ENCODE data around the gene SIPA1. TPM values are rescaled to one million over a fixed set of nuclear protein-coding genes. Genes with fewer than 3 reads are reported as not detected.

The SIPA1 gene
- total and polyA plus RNA-seq, 4 donors, result 10.6 to 43.6 (median 34.8) TPM

DNA sequence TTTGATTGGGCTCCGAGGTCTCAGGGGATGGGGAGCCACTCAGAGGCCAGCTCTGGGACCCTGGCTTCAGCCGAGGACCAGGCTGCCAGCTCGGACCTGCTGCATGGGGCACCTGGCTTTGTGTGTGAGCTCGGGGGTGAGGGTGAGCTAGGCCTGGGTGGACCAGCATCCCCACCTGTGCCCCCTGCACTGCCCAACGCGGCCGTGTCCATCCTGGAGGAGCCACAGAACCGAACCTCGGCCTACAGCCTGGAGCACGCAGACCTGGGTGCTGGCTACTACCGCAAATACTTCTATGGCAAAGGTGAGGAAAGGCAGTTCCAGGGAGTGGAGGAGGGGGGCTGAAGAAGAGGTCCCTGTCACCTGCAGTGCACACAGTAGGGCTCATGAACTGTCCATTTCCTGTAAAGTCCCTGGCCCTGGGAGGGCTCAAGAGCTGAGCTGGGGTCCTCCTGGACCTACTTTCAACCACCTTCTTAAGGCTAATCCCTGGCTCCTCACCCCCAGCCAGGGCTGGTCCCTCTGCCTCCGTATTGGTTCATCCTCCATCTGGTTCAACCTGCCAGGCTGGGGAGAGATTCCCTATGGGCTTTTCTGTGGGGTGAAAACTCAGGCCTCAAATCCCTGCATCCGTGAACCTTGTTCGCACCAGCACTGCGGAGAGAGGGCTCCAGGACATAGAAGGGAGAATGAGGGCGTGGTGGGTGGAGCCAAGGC, 3.6 kb downstream of the SIPA1 start:
- Histone ChIP-seq H3K4me3 (ENCODE audit: low read depth, low read length) (no peak overlapping the region), H3K9me3 (ENCODE audit: control insufficient read depth, insufficient read depth, low read length) (no peaks in the 10 kb centered on the region), H3K4me1 (ENCODE audit: control insufficient read depth, insufficient read depth, low read length) (peaks cover 64% of the 10 kb centered on the region), H3K27ac (ENCODE audit: low read depth, low read length) (no peak overlapping the region), H3K27me3 (ENCODE audit: control insufficient read depth, insufficient read depth, low read length) (peaks cover 6% of the 10 kb centered on the region), H3K36me3 (ENCODE audit: control insufficient read depth, insufficient read depth, low read length) (peaks cover 60% of the 10 kb centered on the region)
- no peak for DNase-seq (ENCODE audit: low read depth in 4 of 6, low spot score in 6 of 6)
- 89% methylated on average over 15 of the region's 16 CpGs for WGBS (ENCODE audit: insufficient coverage)

DNA sequence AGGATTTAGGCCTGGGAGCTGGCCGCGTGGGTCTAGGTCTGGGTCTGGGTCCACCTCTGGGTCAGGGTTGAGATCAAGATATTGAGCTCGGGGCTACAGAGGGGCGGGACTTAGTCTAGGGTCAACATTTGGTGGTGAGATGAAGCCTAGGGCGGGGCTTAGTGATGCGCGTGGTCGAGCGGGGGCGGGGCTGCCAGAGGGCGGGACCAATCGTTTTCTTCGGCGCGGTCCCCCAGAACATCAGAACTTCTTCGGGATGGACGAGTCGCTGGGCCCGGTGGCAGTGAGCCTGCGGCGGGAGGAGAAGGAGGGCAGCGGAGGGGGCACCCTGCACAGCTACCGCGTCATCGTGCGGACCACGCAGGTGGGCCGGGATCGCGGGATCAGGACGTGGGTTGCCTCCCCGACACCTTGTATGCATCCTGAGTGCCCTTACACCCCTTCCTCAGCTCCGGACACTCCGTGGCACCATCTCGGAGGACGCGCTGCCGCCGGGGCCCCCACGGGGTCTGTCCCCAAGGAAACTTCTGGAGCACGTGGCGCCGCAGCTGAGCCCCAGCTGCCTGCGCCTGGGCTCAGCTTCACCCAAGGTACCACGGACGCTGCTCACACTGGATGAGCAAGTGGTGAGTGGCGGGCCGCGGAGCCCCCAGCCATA, 4.2 kb downstream of the SIPA1 start:
- H3K36me3 ChIP-seq (ENCODE audit: control insufficient read depth, insufficient read depth, low read length), result peaks cover 53% of the 10 kb centered on the region
- DNase-seq (ENCODE audit: low read depth in 4 of 6, low spot score in 6 of 6), result peak in 1 of 6 donors; percentile 47
- no peak overlapping the region for H3K27ac ChIP-seq (ENCODE audit: low read depth, low read length)
- H3K4me3 ChIP-seq (ENCODE audit: low read depth, low read length), result no peak overlapping the region
- peaks cover 60% of the 10 kb centered on the region for H3K4me1 ChIP-seq (ENCODE audit: control insufficient read depth, insufficient read depth, low read length)
- 18% methylated on average over 49 of the region's 49 CpGs for whole genome bisulfite sequencing (ENCODE audit: insufficient coverage)
- H3K27me3 ChIP-seq (ENCODE audit: control insufficient read depth, insufficient read depth, low read length), result peaks cover 10% of the 10 kb centered on the region
- no peaks in the 10 kb centered on the region for H3K9me3 ChIP-seq (ENCODE audit: control insufficient read depth, insufficient read depth, low read length)

- 58% methylated on average over 6 of the region's 6 CpGs for WGBS (ENCODE audit: insufficient coverage)
- Histone ChIP-seq H3K36me3 (ENCODE audit: control insufficient read depth, insufficient read depth, low read length) (peaks cover 47% of the 10 kb centered on the region), H3K4me3 (ENCODE audit: low read depth, low read length) (no peak overlapping the region), H3K4me1 (ENCODE audit: control insufficient read depth, insufficient read depth, low read length) (peaks cover 44% of the 10 kb centered on the region), H3K9me3 (ENCODE audit: control insufficient read depth, insufficient read depth, low read length) (no peaks in the 10 kb centered on the region), H3K27ac (ENCODE audit: low read depth, low read length) (no peak overlapping the region), H3K27me3 (ENCODE audit: control insufficient read depth, insufficient read depth, low read length) (peaks cover 14% of the 10 kb centered on the region)
- DNase-seq (ENCODE audit: low read depth in 4 of 6, low spot score in 6 of 6), result no peak
These were observed 6.1 kb downstream of the SIPA1 start for GRCh38 chr11:65643971-65644370.

GRCh38 chr11:65644837-65645236, 6.9 kb downstream of the SIPA1 start:
- 85% methylated on average over 10 of the region's 11 CpGs for WGBS (ENCODE audit: insufficient coverage)
- Histone ChIP-seq H3K27me3 (ENCODE audit: control insufficient read depth, insufficient read depth, low read length) (peaks cover 14% of the 10 kb centered on the region), H3K4me1 (ENCODE audit: control insufficient read depth, insufficient read depth, low read length) (peaks cover 44% of the 10 kb centered on the region), H3K27ac (ENCODE audit: low read depth, low read length) (no peak overlapping the region), H3K36me3 (ENCODE audit: control insufficient read depth, insufficient read depth, low read length) (peaks cover 54% of the 10 kb centered on the region), H3K9me3 (ENCODE audit: control insufficient read depth, insufficient read depth, low read length) (no peaks in the 10 kb centered on the region), H3K4me3 (ENCODE audit: low read depth, low read length) (no peak overlapping the region)
- DNase-seq (ENCODE audit: low read depth in 4 of 6, low spot score in 6 of 6), result no peak

- Histone ChIP-seq H3K27ac (ENCODE audit: low read depth, low read length) (no peak overlapping the region), H3K4me1 (ENCODE audit: control insufficient read depth, insufficient read depth, low read length) (peaks cover 42% of the 10 kb centered on the region)
These were observed 7.8 kb downstream of the SIPA1 start for GRCh38 chr11:65645710-65646109.

GRCh38 chr11:65646288-65646957, 8.5 kb downstream of the SIPA1 start:
- Histone ChIP-seq H3K36me3 (ENCODE audit: control insufficient read depth, insufficient read depth, low read length) (peaks cover 50% of the 10 kb centered on the region), H3K27me3 (ENCODE audit: control insufficient read depth, insufficient read depth, low read length) (peaks cover 14% of the 10 kb centered on the region)
- WGBS (ENCODE audit: insufficient coverage), result 61% methylated on average over 68 of the region's 68 CpGs

More at GRCh38 chr11:65645710-65646109, 7.8 kb downstream of the SIPA1 start:
- H3K27me3 ChIP-seq (ENCODE audit: control insufficient read depth, insufficient read depth, low read length), result peaks cover 14% of the 10 kb centered on the region
- DNase-seq (ENCODE audit: low read depth in 4 of 6, low spot score in 6 of 6), result no peak
- H3K36me3 ChIP-seq (ENCODE audit: control insufficient read depth, insufficient read depth, low read length), result peaks cover 54% of the 10 kb centered on the region
- WGBS (ENCODE audit: insufficient coverage), result 78% methylated on average over 7 of the region's 10 CpGs
- no peaks in the 10 kb centered on the region for H3K9me3 ChIP-seq (ENCODE audit: control insufficient read depth, insufficient read depth, low read length)
- H3K4me3 ChIP-seq (ENCODE audit: low read depth, low read length), result no peak overlapping the region

DNA sequence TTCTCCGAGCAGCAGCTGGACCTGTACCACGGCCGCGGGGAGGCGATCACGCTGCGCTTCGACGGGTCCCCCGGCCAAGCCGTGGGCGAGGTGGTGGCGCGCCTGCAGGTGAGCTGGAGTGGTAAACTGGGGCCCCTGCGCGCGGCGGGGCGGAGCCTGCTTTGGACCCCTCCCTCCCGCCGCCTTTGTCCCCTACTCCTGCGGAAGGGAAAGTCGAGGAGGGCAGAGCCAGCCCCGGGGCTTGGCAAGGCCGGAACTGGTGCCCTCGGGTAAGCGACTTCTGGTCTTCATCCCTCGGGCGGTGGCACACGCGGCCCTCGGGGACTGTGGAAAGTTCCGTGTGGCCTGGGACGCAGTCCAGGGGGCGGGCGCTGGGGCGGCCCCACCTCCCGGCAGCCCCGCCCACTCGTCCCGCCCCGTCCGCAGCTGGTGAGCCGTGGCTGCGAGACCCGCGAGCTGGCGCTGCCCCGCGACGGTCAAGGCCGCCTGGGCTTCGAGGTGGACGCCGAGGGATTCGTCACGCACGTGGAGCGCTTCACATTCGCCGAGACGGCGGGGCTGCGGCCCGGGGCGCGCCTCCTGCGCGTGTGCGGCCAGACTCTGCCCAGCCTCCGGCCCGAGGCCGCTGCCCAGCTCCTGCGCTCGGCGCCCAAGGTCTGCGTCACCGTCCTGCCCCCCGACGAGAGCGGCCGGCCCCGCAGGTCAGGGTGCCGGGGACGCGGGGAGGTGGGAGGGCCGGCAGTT, 9.2 kb downstream of the SIPA1 start:
- no peak overlapping the region for H3K4me3 ChIP-seq (ENCODE audit: low read depth, low read length)
- no peaks in the 10 kb centered on the region for H3K9me3 ChIP-seq (ENCODE audit: control insufficient read depth, insufficient read depth, low read length)
- peaks cover 44% of the 10 kb centered on the region for H3K4me1 ChIP-seq (ENCODE audit: control insufficient read depth, insufficient read depth, low read length)
- peaks cover 46% of the 10 kb centered on the region for H3K36me3 ChIP-seq (ENCODE audit: control insufficient read depth, insufficient read depth, low read length)
- H3K27me3 ChIP-seq (ENCODE audit: control insufficient read depth, insufficient read depth, low read length), result peaks cover 14% of the 10 kb centered on the region
- peak in 2 of 6 donors; percentile 29 to 44 for DNase-seq (ENCODE audit: low read depth in 4 of 6, low spot score in 6 of 6)
- H3K27ac ChIP-seq (ENCODE audit: low read depth, low read length), result no peak overlapping the region
- WGBS (ENCODE audit: insufficient coverage), result 8% methylated on average over 87 of the region's 87 CpGs

More at GRCh38 chr11:65646288-65646957, 8.5 kb downstream of the SIPA1 start:
- Histone ChIP-seq H3K27ac (ENCODE audit: low read depth, low read length) (no peak overlapping the region), H3K9me3 (ENCODE audit: control insufficient read depth, insufficient read depth, low read length) (no peaks in the 10 kb centered on the region), H3K4me3 (ENCODE audit: low read depth, low read length) (no peak overlapping the region), H3K4me1 (ENCODE audit: control insufficient read depth, insufficient read depth, low read length) (peaks cover 44% of the 10 kb centered on the region)
- DNase-seq (ENCODE audit: low read depth in 4 of 6, low spot score in 6 of 6), result no peak

- peaks cover 14% of the 10 kb centered on the region for H3K27me3 ChIP-seq (ENCODE audit: control insufficient read depth, insufficient read depth, low read length)
- 67% methylated on average over 11 of the region's 12 CpGs for WGBS (ENCODE audit: insufficient coverage)
- H3K27ac ChIP-seq (ENCODE audit: low read depth, low read length), result no peak overlapping the region
- no peaks in the 10 kb centered on the region for H3K9me3 ChIP-seq (ENCODE audit: control insufficient read depth, insufficient read depth, low read length)
- H3K4me3 ChIP-seq (ENCODE audit: low read depth, low read length), result no peak overlapping the region
- peaks cover 46% of the 10 kb centered on the region for H3K36me3 ChIP-seq (ENCODE audit: control insufficient read depth, insufficient read depth, low read length)
- DNase-seq (ENCODE audit: low read depth in 4 of 6, low spot score in 6 of 6), result no peak
- peaks cover 53% of the 10 kb centered on the region for H3K4me1 ChIP-seq (ENCODE audit: control insufficient read depth, insufficient read depth, low read length)
These were observed 11.1 kb downstream of the SIPA1 start for GRCh38 chr11:65648997-65649493.

Data from spinal cord (tissue), 10 donors.